AG04449 (cell line): ENCODE data around the gene PDCD10.

Experiments
- CTCF ChIA-PET: fragments of 350-600 bp; formaldehyde crosslinking; extraction: SDS; loops from one replicate; lab custom pipeline; 2021; ENCODE audit warnings: antibody characterized with exemption; lab: Yijun Ruan, JAX
- POLR2A ChIA-PET: fragments of 400-600, 350-600 bp; formaldehyde crosslinking; extraction: SDS; loops from one replicate; lab custom pipeline; 2020; ENCODE audit warnings: antibody characterized with exemption, inconsistent platforms; lab: Yijun Ruan, JAX
- DNase-seq: peaks from one replicate; pipeline ENCODE4 v3.0.0-alpha.2; 2010; ENCODE audit warnings: low read depth, low spot score
- H3K4me3 ChIP-seq: 2 replicates; pipeline ENCODE4 v1.5.1; 2011; ENCODE audit warnings: low read depth, mild to moderate bottlenecking, control low read depth, low read length
- TF ChIP-seq, protein P1 (sequence below): IDR thresholded peaks from one replicate; pipeline ENCODE4 v1.5.1; 2011; ENCODE audit warnings: mild to moderate bottlenecking, moderate library complexity, low read length, control low read depth, inconsistent platforms; ENCODE audit not compliant: insufficient read depth; ENCODE audit errors: missing control alignments

Gene PDCD10

DNA sequence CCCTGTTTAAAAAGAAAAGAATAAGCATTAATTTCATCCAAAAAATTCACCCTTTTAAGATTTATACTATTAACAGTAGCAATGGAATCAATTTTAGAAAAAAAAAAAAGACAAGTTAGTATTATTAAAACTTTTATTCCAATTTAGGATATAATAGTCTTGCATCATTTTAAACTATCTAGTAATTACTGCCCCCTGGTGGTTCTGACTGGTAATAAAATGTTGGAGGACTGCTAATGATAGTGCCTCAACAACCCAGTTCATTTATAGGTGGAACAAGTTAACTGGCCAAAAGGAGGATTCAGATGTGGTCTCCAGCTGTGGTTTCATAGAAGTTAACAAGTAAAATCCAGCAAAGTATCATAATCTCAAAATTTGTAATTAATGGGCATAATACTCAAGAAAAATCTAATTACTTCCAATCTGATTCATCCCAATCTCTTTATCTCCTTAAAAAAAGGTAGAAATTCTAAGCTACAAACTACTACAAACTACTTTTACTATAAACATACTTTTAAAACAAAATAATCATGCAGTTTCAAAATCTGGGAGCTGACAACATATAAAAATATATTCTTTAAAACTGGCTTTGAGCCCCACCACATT, 50.2 kb downstream of the PDCD10 start:
- peak; percentile 2 for DNase-seq
- TF ChIP-seq, protein P1, sequence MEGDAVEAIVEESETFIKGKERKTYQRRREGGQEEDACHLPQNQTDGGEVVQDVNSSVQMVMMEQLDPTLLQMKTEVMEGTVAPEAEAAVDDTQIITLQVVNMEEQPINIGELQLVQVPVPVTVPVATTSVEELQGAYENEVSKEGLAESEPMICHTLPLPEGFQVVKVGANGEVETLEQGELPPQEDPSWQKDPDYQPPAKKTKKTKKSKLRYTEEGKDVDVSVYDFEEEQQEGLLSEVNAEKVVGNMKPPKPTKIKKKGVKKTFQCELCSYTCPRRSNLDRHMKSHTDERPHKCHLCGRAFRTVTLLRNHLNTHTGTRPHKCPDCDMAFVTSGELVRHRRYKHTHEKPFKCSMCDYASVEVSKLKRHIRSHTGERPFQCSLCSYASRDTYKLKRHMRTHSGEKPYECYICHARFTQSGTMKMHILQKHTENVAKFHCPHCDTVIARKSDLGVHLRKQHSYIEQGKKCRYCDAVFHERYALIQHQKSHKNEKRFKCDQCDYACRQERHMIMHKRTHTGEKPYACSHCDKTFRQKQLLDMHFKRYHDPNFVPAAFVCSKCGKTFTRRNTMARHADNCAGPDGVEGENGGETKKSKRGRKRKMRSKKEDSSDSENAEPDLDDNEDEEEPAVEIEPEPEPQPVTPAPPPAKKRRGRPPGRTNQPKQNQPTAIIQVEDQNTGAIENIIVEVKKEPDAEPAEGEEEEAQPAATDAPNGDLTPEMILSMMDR: peak; percentile 40
- no peak overlapping the region for H3K4me3 ChIP-seq
- ChIA-PET POLR2A (no interaction called here), CTCF (interaction anchor here (0.6 to 3.3 kb wide), 8 partner anchors 9 to 304 kb away, joined by 3 to 46 read pairs (median 12); partner anchors contain the start of genes SERPINI1 and ZBBX)

DNA sequence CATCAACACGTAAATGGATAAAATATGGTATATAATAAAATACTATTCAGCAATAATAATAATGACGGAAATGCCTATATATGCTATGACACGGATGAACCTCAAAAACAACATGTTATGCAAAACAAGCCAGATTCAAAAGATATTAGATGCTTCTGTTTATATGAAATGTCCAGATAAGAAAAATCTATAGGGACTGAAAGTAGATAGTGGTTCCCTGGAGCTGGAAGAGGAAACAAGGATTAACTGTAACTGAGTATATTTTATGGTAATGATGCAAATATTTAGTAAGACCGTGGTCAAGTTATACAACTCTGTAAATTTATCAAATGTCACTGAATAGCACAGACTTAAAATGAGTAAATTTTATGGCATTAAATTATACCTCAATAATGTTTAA, 55.2 kb downstream of the PDCD10 start:
- H3K4me3 ChIP-seq: no peak overlapping the region
- TF ChIP-seq, protein P1: no peak
- ChIA-PET POLR2A (interaction anchor here (0.5 kb wide), 1 partner anchor 393 kb away, joined by 4 read pairs; no protein-coding TSS in a partner anchor), CTCF (no interaction called here)
- no peak for DNase-seq

DNA sequence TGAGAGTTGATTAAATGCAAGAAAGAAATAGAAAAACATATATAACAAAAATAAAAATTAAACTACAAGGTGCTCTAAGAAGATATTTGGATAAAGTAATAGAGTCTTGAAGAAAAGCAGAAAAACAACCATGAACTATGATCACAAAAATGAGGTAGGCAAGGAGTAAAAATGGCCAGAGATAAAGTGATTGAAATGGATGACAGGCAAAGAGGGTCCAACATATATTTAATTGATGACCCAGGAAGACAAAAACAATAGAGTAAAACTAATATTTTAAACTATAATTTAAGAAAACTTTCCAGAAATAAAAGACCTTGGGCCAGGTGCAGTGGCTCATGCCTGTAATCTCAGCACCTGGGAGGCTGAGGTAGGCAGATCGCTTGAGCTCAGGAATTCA, 58.8 kb downstream of the PDCD10 start:
- no peak for DNase-seq
- TF ChIP-seq, protein P1: no peak
- POLR2A ChIA-PET: no interaction called here
- CTCF ChIA-PET: interaction anchor here (6.7 kb wide), 1 partner anchor 9 kb away, joined by 46 read pairs; no protein-coding TSS in a partner anchor
- no peak overlapping the region for H3K4me3 ChIP-seq

DNA sequence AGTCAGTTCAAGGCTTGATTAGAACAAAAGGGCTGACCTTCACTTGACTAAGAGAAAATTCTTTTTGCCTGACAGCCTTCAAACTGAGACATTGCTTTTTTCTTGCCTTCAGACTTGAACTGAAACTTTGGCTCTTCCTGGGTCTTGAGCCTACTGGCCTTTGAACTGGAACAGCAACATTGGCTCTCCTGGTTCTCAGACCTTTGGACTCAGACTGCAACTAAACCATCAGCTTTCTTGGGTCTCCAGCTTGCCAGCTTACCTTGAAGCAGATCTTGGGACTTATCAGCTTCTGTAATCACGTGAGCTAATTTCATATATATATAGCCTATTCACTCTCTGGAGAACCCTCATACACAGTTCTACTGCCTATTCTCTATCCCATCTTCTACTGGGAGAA, 61.5 kb downstream of the PDCD10 start:
- POLR2A ChIA-PET: no interaction called here
- CTCF ChIA-PET: interaction anchor here (6.7 kb wide), 1 partner anchor 11 kb away, joined by 46 read pairs; no protein-coding TSS in a partner anchor
- no peak for DNase-seq
- H3K4me3 ChIP-seq: no peak overlapping the region
- TF ChIP-seq, protein P1: no peak

DNA sequence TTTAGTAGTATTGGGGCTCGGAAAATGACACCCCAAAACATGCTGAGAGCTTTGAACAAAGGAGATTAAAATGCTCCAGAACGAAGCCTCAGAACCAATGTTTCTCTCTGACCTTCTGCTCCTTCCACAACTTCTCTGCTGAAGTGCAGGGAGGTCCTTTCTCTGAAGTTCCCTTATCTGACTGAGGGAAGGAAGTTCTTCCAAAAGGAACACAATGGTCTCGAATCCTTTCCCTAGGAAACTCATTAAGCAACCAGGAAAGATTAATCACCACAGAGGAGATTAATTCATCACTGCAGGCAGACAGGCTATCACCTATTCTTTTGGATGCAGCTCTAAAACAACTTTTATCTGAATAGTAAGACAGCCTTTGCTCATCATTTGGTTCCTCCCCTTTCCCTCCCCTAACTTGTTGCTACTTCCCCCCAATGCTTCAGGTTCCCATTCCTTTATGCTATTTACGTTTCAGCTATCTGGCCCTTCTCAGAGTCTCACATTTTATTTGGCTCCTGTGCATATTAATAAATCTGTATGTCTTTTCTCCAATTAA, 62.7 kb downstream of the PDCD10 start:
- POLR2A ChIA-PET: no interaction called here

DNA sequence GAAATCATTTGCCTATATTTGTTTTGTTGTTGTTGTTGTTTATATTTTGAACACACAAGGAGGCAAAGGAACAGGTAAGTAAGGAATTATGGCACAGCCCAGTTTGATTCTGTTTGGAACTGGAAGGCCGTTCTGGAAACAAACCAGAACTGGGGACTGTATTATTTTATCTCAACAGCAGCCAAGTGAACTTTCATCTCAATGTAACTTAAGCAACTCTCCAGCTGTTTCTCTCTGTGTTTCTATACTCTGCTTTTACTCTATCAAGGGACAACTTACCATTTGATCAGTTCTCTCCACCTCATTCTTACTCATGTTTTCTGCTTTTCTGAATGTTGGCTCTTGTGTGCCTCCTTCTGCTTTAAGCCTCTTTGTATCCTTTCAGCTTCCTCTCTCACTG, 65.0 kb downstream of the PDCD10 start:
- TF ChIP-seq, protein P1: no peak
- no peak overlapping the region for H3K4me3 ChIP-seq
- ChIA-PET POLR2A (interaction anchor here (0.9 kb wide), 1 partner anchor 72 kb away, joined by 3 read pairs; no protein-coding TSS in a partner anchor), CTCF (interaction anchor here (6.7 kb wide), 1 partner anchor 15 kb away, joined by 46 read pairs; no protein-coding TSS in a partner anchor)
- DNase-seq: no peak

More for the DNA sequence above, 62.7 kb downstream of the PDCD10 start:
- DNase-seq: no peak
- TF ChIP-seq, protein P1: no peak
- no peak overlapping the region for H3K4me3 ChIP-seq
- CTCF ChIA-PET: interaction anchor here (6.7 kb wide), 1 partner anchor 12 kb away, joined by 46 read pairs; no protein-coding TSS in a partner anchor
